Retinal pigment epithelial cell (primary cell): ENCODE data around the gene DPEP2NB.
"Not testable (repeated sequence)": the region's sequence is repeated elsewhere in the genome, so short reads cannot be mapped to it uniquely, and the experiment has no call there.

Source experiments
- DNase-seq: peaks from one replicate; pipeline ENCODE4 v3.0.0-alpha.2; 2010; ENCODE audit warnings: low read depth
- H3K4me3 ChIP-seq: 2 replicates; pipeline ENCODE4 v1.5.1; 2011; ENCODE audit warnings: mild to moderate bottlenecking, low read length, control low read depth, moderate library complexity
- CTCF ChIP-seq: conservative IDR thresholded peaks from 2 replicates; pipeline ENCODE4 v1.5.1; 2011; ENCODE audit warnings: low read depth, low read length, control low read depth, inconsistent platforms

The DPEP2NB gene

GRCh38 chr16:68031951-68032350 is 16.2 kb upstream of the DPEP2NB start:
- no peak overlapping the region for H3K4me3 ChIP-seq
- TF ChIP-seq CTCF, result no peak
- DNase-seq, result no peak

GRCh38 chr16:68030108-68030507 is 14.4 kb upstream of the DPEP2NB start:
- not testable (repeated sequence) for DNase-seq, H3K4me3 ChIP-seq

GRCh38 chr16:68028996-68029395 is 13.3 kb upstream of the DPEP2NB start:
- TF ChIP-seq CTCF, result no peak
- no peak for DNase-seq
- no peak overlapping the region for H3K4me3 ChIP-seq

GRCh38 chr16:68022728-68023537 is 7.2 kb upstream of the DPEP2NB start, which contains the start of the genes DDX28 and DUS2:
Gene DDX28 (minus strand): TSS chr16:68023232. CDS start chr16:68023202, 30 bp downstream.
Gene DUS2 (plus strand): TSS chr16:68023284. CDS start chr16:68038024, 14,740 bp downstream.
- DNase-seq, result peak; percentile 76
- H3K4me3 ChIP-seq, result peak within 1 kb of the TSS; percentile 98
- TF ChIP-seq CTCF, result no peak

GRCh38 chr16:68022278-68022727 is 6.6 kb upstream of the DPEP2NB start:
- no peak for DNase-seq

GRCh38 chr16:68021490-68021889 is 5.8 kb upstream of the DPEP2NB start:
- DNase-seq, result no peak
- peak overlapping the region; percentile 98 for H3K4me3 ChIP-seq
- no peak for TF ChIP-seq CTCF

More at GRCh38 chr16:68022278-68022727, 6.6 kb upstream of the DPEP2NB start:
- H3K4me3 ChIP-seq, result peak overlapping the region; percentile 98
- TF ChIP-seq CTCF, result no peak

GRCh38 chr16:68019167-68019680 is 3.5 kb upstream of the DPEP2NB start:
- no peak for TF ChIP-seq CTCF
- H3K4me3 ChIP-seq, result no peak overlapping the region
- no peak for DNase-seq
